CD1c-positive myeloid dendritic cell (primary cell): Measurements from ENCODE around the gene MINDY4.

ENCODE experiments used
- DNase-seq: peaks from one replicate; pipeline ENCODE4 v3.0.0-alpha.2; 2016; ENCODE audit errors: extremely low spot score

The MINDY4 gene

DNA sequence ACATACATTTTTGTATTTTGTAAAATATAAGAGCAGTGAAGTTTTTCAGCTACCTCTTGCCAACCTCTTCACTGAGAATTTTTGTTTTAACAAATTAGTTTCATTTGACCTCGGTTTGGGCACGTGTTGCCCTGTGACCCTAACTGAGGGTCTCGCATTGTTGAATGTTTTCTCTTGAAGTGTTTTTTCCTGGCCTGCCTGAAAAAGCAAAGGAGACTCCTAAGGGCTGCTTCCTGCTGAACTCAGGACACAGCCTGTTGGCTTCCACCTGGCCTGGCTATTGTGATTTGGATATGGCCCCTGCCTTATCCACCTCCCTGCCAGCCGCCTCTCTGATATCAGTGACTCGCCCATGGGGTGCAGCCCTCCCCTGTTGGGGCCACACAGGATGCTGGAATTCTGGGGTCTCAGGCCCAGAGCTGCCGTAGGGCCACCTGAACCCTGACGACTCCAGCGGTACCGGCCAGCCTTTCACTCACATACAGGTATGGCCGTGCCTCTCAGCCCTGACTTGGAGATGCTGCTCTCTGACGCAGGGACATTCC lies 81.6 kb downstream of the MINDY4 start:
- no peak for DNase-seq

DNA sequence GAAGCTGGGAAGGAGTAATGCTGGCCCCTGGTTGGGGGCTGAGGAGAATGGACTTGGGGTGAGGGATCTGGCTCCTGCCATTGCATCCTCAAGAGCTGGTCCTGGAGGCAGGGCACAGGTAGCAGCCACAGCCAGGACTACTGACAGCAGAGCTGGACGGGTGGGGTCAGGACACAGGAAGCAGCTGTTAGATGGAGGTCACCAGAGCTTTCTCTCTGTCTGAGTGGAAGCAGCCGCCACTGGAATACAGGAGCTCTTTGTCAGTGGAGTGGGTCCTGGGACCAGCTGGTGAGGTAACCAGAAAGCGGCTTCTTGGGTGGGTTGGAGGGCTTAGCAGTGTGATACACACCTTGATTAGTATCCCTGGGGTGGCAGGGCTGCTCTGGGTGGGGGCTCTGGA lies 82.4 kb downstream of the MINDY4 start:
- DNase-seq, result no peak

DNA sequence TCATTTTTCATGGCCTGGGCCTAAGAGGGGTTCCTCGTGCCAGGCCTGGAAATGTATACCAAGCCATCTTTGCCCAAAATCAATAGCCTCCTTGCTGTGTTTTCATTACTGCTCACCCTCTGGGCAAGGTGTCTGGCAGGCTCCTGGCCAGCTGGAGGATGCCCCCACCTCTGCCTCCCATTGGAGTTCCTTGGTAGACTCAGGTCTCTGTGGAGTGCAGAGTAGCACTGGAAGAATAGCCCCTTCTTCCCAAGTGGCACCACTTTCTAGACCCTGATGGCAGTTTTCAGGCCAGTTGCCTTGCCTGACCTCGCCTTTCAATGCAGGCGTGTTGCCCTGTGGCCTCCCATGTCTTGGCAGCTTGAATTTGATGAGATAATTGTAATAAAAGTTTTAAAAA lies 84.7 kb downstream of the MINDY4 start:
- no peak for DNase-seq

GRCh38 chr7:30858576-30858975 lies 87.4 kb downstream of the MINDY4 start:
- no peak for DNase-seq

DNA sequence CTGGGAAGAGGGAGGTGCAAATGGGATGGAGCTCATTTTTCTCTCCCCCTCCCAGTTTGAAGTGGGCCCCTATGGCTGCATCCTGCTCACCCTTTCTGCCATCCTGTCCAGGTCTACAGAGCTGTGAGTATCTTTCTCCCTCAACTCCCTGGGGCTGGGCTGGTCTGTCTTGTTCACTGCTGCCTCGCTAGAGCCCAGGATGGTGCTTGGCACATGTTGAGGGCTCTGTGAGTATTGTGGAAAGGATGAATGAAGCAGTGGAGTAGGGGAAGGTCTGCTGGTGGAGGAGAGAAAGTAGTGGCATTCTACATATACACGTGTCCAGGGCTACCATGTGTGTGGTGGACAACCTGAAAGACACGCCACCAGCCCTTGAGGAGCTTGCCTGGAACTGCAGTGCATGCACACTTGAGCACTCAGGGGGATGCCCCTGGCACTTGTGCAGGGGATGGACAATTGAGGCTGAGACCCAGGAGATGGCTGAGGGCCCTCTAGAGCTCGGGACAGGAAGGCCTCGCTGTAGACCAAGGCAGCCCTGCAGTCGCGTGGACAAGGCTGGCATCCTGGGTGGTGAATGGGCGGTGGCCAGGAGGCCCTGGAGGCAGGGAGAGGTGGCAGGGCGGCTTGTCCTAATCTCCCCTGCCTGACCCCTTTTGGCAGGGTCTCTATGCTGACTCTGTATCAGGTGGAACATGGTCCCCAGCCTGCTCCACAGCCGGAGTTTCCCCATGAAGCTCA lies 88.2 kb downstream of the MINDY4 start:
- DNase-seq, result no peak

- DNase-seq, result no peak
Observed at GRCh38 chr7:30859940-30860496, 88.8 kb downstream of the MINDY4 start.

DNA sequence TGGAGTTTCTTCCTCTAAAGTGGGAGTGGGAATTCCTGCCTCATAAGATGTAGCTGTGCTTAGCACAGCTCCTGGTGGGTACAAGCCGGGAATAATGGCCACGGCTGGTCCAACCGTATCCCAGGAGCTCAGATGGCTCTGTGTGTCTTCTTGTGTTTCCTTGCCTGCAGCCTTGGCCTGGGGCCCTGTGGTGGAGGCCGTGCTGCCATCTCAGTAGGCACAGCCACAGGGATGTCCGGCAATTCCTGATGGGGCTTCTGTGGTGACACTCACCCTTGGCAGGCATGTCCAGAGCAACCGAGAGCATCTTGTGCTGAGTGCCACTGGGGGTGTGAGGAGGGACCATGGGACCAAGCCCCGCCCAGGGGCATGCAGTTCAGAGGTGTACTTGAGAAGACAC lies 90.4 kb downstream of the MINDY4 start:
- DNase-seq, result no peak

DNA sequence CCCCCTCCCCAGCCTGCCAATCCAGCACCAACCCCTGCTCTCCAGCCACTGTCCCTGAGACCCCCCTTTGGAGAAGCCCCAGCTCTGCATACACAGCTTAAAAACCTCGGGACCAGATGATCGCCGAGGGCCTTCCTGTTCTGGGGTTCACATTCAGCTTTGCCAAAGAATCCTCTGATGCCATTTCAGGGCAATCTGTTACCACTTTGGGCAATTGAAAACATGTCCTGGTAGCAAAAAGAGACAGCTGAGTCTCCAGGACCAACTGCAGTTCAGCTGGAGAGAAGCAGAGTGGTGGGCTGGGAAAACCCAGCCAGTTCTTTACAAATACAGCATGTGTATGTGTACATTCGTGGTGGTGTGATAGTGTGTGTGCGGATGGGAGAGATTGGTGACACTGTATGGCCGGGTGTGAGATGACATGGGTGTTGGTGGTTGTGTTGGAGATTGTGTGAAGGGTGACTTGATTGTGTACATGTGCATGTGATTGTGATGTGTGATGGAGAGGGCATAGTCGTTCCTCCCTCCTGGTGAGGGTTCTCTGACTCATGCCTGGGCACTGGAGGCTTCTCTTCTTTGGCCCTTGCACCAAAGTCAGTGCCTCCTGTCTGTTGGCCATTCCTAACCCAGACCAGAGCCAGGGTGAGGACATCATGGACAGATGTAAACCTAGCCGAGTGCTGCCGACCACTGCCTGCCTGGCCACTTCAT lies 91.9 kb downstream of the MINDY4 start:
- no peak for DNase-seq

DNA sequence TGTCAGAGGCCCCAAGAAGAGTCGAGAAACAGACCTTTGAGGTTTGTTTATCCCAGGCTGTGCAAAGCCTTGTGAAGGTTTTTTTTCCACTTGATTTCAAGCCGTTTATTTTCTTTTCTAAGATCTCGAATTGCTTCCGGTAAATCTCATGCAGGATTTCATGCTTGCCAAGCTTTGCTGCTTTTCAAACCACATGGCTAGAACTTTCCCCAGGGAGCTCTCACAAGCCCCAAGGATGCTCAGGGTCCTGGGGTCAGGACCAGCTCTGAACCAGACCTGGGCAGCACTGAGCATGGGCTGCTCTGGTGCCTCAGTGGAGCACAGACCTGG lies 92.5 kb downstream of the MINDY4 start:
- no peak for DNase-seq

- no peak for DNase-seq
Observed at GRCh38 chr7:30864101-30864500, 92.9 kb downstream of the MINDY4 start.

DNA sequence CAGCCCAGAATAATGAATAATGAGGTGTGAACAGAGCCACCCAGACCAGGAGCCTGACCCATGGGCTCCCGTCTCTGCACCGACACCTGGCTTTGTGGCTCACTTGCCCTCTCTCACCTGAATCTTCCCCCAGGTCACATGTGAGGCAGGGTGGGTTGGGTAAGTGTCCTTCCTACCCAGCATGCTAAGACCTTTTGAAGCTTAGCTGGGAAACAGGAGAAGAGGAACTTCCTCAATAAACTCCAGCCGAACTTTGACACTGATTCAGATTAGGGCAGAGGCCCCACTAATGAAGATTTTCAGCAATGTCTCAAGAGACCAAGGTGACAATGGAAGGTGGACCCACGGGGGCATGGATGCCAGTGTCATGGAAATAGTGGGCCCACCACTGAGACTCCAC lies 93.9 kb downstream of the MINDY4 start:
- no peak for DNase-seq

DNA sequence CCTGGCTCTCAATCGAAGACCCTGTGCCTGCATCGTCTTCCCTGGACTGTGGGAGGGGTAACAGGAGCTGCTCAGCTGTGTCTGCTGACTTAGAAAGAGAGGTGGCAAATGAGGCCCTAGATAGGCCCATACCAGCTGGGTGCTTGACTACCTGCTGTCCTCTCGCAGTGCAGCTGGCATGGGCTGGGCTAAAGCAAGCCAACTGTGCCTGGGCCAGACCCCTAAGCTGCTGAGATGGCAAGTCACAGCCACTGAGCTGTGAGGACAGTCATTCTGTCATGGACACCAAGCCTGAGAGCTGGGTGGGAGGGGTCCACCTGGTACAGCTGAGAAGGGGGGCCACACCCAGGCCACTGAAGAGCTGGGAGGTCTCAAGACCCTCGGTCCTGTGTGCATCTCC lies 94.6 kb downstream of the MINDY4 start:
- DNase-seq, result no peak

DNA sequence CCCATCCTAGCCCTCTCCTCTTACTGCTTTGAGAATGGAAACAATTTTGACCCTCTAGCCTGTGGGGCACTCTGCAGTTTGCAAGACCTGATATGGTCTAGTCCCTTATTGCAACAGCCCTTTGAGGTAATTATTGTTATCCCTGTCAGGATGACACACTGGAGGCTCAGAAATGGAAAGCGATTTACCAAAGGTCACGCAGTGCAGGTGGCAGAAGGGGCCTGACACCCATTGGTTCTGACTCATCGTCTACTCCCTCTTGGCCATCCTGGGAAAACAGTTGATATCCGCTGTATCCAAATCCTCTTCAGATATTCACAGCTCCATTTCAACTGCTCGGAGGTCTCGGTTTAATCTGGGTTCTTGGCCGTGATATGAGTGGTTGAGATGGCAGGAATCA lies 95.7 kb downstream of the MINDY4 start:
- no peak for DNase-seq

GRCh38 chr7:30867483-30867882 lies 96.3 kb downstream of the MINDY4 start:
- DNase-seq, result no peak

DNA sequence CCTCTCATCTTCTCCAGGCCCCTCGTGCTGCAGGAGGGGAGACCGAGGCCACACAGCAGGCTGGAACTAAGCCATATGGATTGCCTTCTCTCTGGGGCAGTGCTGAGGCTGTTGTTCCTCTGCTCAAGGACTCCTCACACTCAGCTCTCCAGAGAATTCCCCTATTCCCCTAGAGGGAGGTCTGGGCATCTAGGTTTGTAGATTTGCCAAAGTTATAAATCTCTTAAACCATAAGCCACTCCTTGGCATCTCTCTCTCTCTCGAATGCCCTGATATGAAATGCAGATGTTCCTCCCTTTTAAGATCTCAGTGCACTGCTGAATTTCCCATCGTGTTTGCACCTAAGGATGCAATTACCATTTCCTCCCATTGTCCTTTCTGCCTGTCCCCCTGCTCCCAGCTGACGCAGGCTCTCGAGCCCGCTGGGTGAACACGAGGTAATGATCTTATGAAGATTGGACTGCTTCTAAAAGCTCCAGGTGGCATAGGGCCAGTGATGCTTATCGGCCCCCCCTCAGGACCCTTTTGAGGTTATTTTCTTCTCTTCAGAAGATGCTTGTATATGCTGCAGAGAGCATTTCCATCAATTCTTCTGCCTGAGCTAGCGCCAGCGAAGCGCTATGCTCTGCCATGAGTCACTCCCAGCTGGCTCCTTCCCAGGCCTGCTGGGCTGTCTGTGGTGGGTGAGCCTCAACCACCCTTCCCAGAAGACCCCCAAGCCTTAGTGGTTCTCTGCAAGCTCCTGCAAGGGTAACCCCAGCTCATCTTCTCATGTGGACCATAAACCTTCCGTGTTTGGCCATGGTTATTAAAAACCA lies 98.8 kb downstream of the MINDY4 start:
- DNase-seq, result no peak

- DNase-seq, result no peak
Observed at GRCh38 chr7:30870821-30871518, 99.8 kb downstream of the MINDY4 start.

DNA sequence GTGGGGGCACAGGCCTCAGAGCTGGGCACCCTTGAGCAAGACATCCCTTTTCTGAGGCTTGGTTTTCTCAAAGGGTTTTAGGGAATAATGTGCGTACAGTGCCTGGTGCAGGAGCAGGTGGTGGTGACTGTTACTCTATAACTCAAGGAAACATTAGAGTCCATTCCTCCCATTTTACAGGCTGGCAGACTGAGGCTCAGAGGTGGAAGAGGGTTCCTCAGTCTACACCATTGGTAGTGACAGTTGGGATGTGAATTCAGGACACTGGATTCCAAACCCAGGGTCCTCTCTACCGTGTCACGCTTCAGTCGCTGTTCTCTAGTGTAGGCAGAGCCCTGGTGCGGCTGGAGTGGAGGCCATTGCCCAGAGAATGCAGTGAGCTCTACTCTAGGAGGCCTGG lies 100.4 kb downstream of the MINDY4 start:
- no peak for DNase-seq

DNA sequence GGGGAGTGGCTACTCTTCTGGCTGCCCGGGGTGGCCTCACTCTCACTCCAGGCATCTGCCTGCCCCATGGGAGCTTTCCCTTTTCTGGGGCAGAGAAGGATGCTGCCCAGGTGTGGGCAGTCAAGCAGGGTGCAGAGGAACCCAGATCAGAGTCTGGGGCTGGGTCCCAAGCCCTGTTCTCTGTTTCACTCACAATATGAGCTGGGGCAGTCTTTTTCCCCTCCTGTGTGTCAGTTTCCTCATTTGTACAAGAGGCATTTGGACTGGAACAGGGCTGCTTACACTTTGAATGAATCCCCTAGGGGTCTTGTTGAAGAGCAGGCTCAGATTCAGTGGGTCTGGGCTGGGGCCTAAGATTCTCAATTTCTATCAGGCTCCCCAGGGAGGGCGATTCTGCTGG lies 102.0 kb downstream of the MINDY4 start:
- DNase-seq, result no peak

GRCh38 chr7:30873656-30874055 lies 102.4 kb downstream of the MINDY4 start:
- DNase-seq, result no peak

DNA sequence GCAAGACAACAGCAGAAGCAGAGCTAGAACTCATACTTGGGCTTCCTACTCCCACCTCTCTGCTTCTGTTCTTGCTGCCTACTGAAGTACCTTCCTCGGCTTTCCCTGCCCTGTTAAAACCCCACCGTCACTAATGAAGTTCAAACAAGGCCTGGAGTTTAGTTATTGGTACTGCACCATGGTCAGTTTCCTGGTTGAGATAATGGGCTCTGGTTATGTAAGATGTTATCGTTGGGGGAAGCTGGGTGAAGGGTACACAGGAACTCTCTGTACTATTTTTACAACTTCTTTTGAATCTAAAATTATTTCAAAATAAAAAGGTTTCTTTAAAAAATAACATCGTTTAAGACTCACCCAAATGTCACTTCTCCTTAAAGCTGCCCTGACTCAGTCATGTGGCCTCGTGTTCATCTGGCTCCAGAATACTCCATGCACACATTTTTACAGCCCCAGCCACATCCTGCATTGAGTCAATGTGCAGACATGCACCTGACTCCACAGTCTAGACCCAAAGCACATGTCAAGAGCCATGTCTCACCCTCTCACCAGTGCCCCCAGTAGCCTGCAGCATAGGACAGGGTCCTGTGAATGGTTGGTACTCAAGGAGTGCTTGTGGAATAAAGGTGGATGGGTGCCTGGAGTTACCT lies 103.6 kb downstream of the MINDY4 start:
- DNase-seq, result no peak
